IMR-90 (cell line): ENCODE data around the gene BAZ1A. TPM values are rescaled to one million over a fixed set of nuclear protein-coding genes. Genes with fewer than 3 reads are reported as not detected.
A peak's percentile ranks its signal among the peaks of the same experiment; 100 is the strongest.

Source experiments
- ATAC-seq: fragments of 200-7000 bp; cut with Tn5 transposase; 2 replicates; pipeline ENCODE4 v1.9.1; 2020; ENCODE audit warnings: low read depth, mild to moderate bottlenecking, moderate library complexity
- BruUV-seq: library from RNA; stranded (reverse); fragments of 400-500 nt; replicated peaks from 2 replicates; lab custom pipeline; 2021; lab: Mats Ljungman, UMichigan
- CTCF ChIA-PET: fragments of 300-600 bp; formaldehyde crosslinking; extraction: SDS; loops from one replicate; lab custom pipeline; 2021; ENCODE audit warnings: antibody characterized with exemption; lab: Yijun Ruan, JAX
- POLR2A ChIA-PET: fragments of 300-600 bp; sonication (Branson Sonifier 250); formaldehyde crosslinking; loops from one replicate; lab custom pipeline; 2022; ENCODE audit warnings: antibody characterized with exemption; ENCODE audit not compliant: unreplicated experiment; lab: Charles Lee
- DNase-seq: peaks from one replicate; pipeline ENCODE4 v3.0.0; 2013
- H2AFZ ChIP-seq: replicated peaks from 2 replicates; pipeline ENCODE3; 2013; ENCODE audit warnings: low read length, mild to moderate bottlenecking; ENCODE audit not compliant: poor library complexity
- H2AK5ac ChIP-seq: 2 replicates; pipeline ENCODE4 v1.6.1; 2013; ENCODE audit warnings: low read depth, low read length, inconsistent platforms
- H2AK9ac ChIP-seq: replicated peaks from 2 replicates; pipeline ENCODE3; 2013; ENCODE audit warnings: mild to moderate bottlenecking, low read depth, low read length, moderate library complexity; ENCODE audit not compliant: poor library complexity
- H2BK120ac ChIP-seq: 2 replicates; pipeline ENCODE4 v1.6.1; 2013; ENCODE audit warnings: low read depth, low read length, inconsistent platforms
- H2BK15ac ChIP-seq: 3 replicates; pipeline ENCODE4 v1.6.1; 2013; ENCODE audit warnings: low read depth, low read length, inconsistent platforms
- H2BK20ac ChIP-seq: 2 replicates; pipeline ENCODE4 v1.6.1; 2013; ENCODE audit warnings: low read depth, mild to moderate bottlenecking, inconsistent platforms, low read length, moderate library complexity
- H2BK5ac ChIP-seq: 2 replicates; pipeline ENCODE4 v1.6.1; 2013; ENCODE audit warnings: mild to moderate bottlenecking, low read depth, low read length, inconsistent platforms; ENCODE audit not compliant: poor library complexity, severe bottlenecking
- H3K14ac ChIP-seq: replicated peaks from 2 replicates; pipeline ENCODE4 v1.6.1; 2013; ENCODE audit warnings: low read depth, low read length, inconsistent platforms
- H3K18ac ChIP-seq: 2 replicates; pipeline ENCODE4 v1.6.1; 2013; ENCODE audit warnings: low read depth, low read length, control low read depth
- H3K23ac ChIP-seq: 2 replicates; pipeline ENCODE4 v1.6.1; 2013; ENCODE audit warnings: low read depth, low read length, inconsistent platforms
- H3K27ac ChIP-seq: 2 replicates; pipeline ENCODE4 v1.5.1; 2013; ENCODE audit warnings: mild to moderate bottlenecking, control low read depth, low read length; ENCODE audit not compliant: insufficient read depth
- H3K27me3 ChIP-seq: 2 replicates; pipeline ENCODE4 v1.6.1; 2013; ENCODE audit warnings: low read length; ENCODE audit not compliant: control insufficient read depth, insufficient read depth
- H3K36me3 ChIP-seq: 2 replicates; pipeline ENCODE4 v1.6.1; 2013; ENCODE audit warnings: low read length, mixed read lengths; ENCODE audit not compliant: control insufficient read depth, insufficient read depth
- H3K4ac ChIP-seq: 2 replicates; pipeline ENCODE4 v1.6.1; 2013; ENCODE audit warnings: low read depth, low read length, inconsistent platforms
- H3K4me1 ChIP-seq: 2 replicates; pipeline ENCODE4 v1.6.1; 2013; ENCODE audit warnings: low read length, mixed read lengths; ENCODE audit not compliant: control insufficient read depth, insufficient read depth
- H3K4me2 ChIP-seq: 2 replicates; pipeline ENCODE4 v1.6.1; 2013; ENCODE audit warnings: low read depth, mild to moderate bottlenecking, control low read depth, low read length, moderate library complexity
- H3K4me3 ChIP-seq: 2 replicates; pipeline ENCODE4 v1.5.1; 2013; ENCODE audit warnings: low read depth, mild to moderate bottlenecking, control low read depth, low read length, moderate library complexity; ENCODE audit not compliant: insufficient read depth
- H3K56ac ChIP-seq: 2 replicates; pipeline ENCODE4 v1.6.1; 2013; ENCODE audit warnings: low read length, inconsistent platforms; ENCODE audit not compliant: insufficient read depth; ENCODE audit errors: extremely low read depth
- H3K79me1 ChIP-seq, 2 experiments: 2 replicates each; pipeline ENCODE4 v1.6.1; 2013; ENCODE audit warnings: low read length in 2 of 2, inconsistent platforms in 1 of 2, low read depth in 1 of 2
- H3K9ac ChIP-seq: 2 replicates; pipeline ENCODE4 v1.6.1; 2013; ENCODE audit warnings: low read depth, low read length, control low read depth
- H3K9me1 ChIP-seq: 2 replicates; pipeline ENCODE4 v1.6.1; 2013; ENCODE audit warnings: low read length, inconsistent platforms; ENCODE audit not compliant: insufficient read depth
- H3K9me3 ChIP-seq: 2 replicates; pipeline ENCODE4 v1.6.1; 2013; ENCODE audit warnings: low read length; ENCODE audit not compliant: control insufficient read depth, insufficient read depth
- H4K20me1 ChIP-seq: 2 replicates; pipeline ENCODE4 v1.6.1; 2013; ENCODE audit warnings: low read length, inconsistent platforms; ENCODE audit not compliant: insufficient read depth
- H4K5ac ChIP-seq: 2 replicates; pipeline ENCODE4 v1.6.1; 2013; ENCODE audit warnings: mild to moderate bottlenecking, low read depth, low read length, control low read depth
- H4K8ac ChIP-seq, 2 experiments: 2 replicates each; pipeline ENCODE4 v1.6.1; 2013; ENCODE audit warnings: low read depth in 2 of 2, low read length in 2 of 2, control low read depth in 1 of 2, inconsistent platforms in 1 of 2
- H4K91ac ChIP-seq: 2 replicates; pipeline ENCODE4 v1.6.1; 2013; ENCODE audit warnings: low read depth, low read length, inconsistent platforms; ENCODE audit not compliant: insufficient read depth
- BHLHE40 ChIP-seq: fragments of 150-350 bp; IDR thresholded peaks from 2 replicates; pipeline ENCODE4 v1.6.1; 2016; ENCODE audit warnings: mild to moderate bottlenecking, low read depth, low read length
- CEBPB ChIP-seq: IDR thresholded peaks from 2 replicates; pipeline ENCODE4 v1.6.1; 2012; ENCODE audit warnings: low read depth, low read length, improper control_type of control experiment
- CHD1 ChIP-seq: IDR thresholded peaks from 2 replicates; pipeline ENCODE4 v1.6.1; 2012; ENCODE audit warnings: low read depth, low read length, improper control_type of control experiment
- FOS ChIP-seq: fragments of 150-350 bp; IDR thresholded peaks from 2 replicates; pipeline ENCODE4 v1.6.1; 2016; ENCODE audit warnings: low read depth, low read length
- MAFK ChIP-seq: IDR thresholded peaks from 2 replicates; pipeline ENCODE4 v1.6.1; 2012; ENCODE audit warnings: low read depth, low read length, improper control_type of control experiment
- MAZ ChIP-seq: IDR thresholded peaks from 2 replicates; pipeline ENCODE4 v1.6.1; 2012; ENCODE audit warnings: low read depth, mild to moderate bottlenecking, low read length, improper control_type of control experiment, moderate library complexity, borderline replicate concordance
- MXI1 ChIP-seq: IDR thresholded peaks from 2 replicates; pipeline ENCODE4 v1.6.1; 2012; ENCODE audit warnings: low read depth, mild to moderate bottlenecking, low read length, moderate library complexity, borderline replicate concordance
- NFE2L2 ChIP-seq: fragments of 150-350 bp; IDR thresholded peaks from 2 replicates; pipeline ENCODE4 v1.6.1; 2016; ENCODE audit warnings: low read depth, mild to moderate bottlenecking, low read length
- POLR2A ChIP-seq: IDR thresholded peaks from 2 replicates; pipeline ENCODE4 v1.6.1; 2012; ENCODE audit warnings: mild to moderate bottlenecking, low read depth, low read length
- RAD21 ChIP-seq: IDR thresholded peaks from 2 replicates; pipeline ENCODE4 v1.6.1; 2012; ENCODE audit warnings: low read length, improper control_type of control experiment
- RCOR1 ChIP-seq: IDR thresholded peaks from 2 replicates; pipeline ENCODE4 v1.6.1; 2012; ENCODE audit warnings: mild to moderate bottlenecking, low read length, improper control_type of control experiment; ENCODE audit not compliant: insufficient replicate concordance
- RFX5 ChIP-seq: IDR thresholded peaks from 2 replicates; pipeline ENCODE4 v1.8.0; 2012; ENCODE audit warnings: low read depth, mild to moderate bottlenecking, low read length, moderate library complexity
- SMC3 ChIP-seq: fragments of 150-350 bp; IDR thresholded peaks from 2 replicates; pipeline ENCODE4 v1.6.1; 2016; ENCODE audit warnings: low read depth, mild to moderate bottlenecking, antibody characterized with exemption, low read length, moderate library complexity
- WGBS, 2 experiments: methylation state at CpG; one replicate each; pipeline versions ENCODE4 v1.1.5 to v1.1.7; 2013; ENCODE audit warnings: missing lambda C conversion rate in 2 of 2; ENCODE audit not compliant: insufficient read length in 1 of 2; ENCODE audit errors: extremely low coverage in 2 of 2; 5-methylcytosine and 5-hydroxymethylcytosine counted together
- dilution Hi-C: fragments of 300-500 bp; cut with HindIII; formaldehyde crosslinking; loops from one replicate; pipeline ENCODE4 v1.14.3; 2018; ENCODE audit warnings: low sequenced_read_pairs; ENCODE audit not compliant: unreplicated experiment
- in situ Hi-C: fragments of 300-500 bp; cut with MboI; formaldehyde crosslinking; loops from 3 replicates; pipeline ENCODE4 v1.14.3; 2019; ENCODE audit warnings: low sequenced_read_pairs, inconsistent platforms, mixed read lengths
- intact Hi-C: fragments of 100-400 bp; cut with micrococcal nuclease; formaldehyde crosslinking; loops from 2 replicates; pipeline ENCODE4 v1.10.0; 2022
- polyA plus RNA-seq, 3 experiments: library from polyadenylated mRNA; depleted of rRNA; stranded (reverse); fragments of >200 nt; gene quantifications; 2 replicates each; pipeline ENCODE4 v1.2.3, GENCODE V29; 2012; ENCODE audit warnings: low replicate concordance in 1 of 3
- total RNA-seq: library from RNA; depleted of rRNA; stranded (reverse); fragments of >200 nt; gene quantifications from 2 replicates; pipeline ENCODE4 v1.2.3, GENCODE V29; 2012
- TF ChIP-seq, protein P1 (sequence below): fragments of 150-350 bp; IDR thresholded peaks from 2 replicates; pipeline ENCODE4 v1.6.1; 2017; ENCODE audit warnings: mild to moderate bottlenecking, antibody characterized with exemption, low read length, low read depth
- TF ChIP-seq, protein P2 (sequence below): fragments of 150-350 bp; IDR thresholded peaks from 2 replicates; pipeline ENCODE4 v1.6.1; 2016; ENCODE audit warnings: low read depth, mild to moderate bottlenecking, low read length, moderate library complexity, borderline replicate concordance
- TF ChIP-seq, protein P3 (sequence below): conservative IDR thresholded peaks from 2 replicates; pipeline ENCODE4 v1.5.1; 2012; ENCODE audit warnings: mild to moderate bottlenecking, low read depth, low read length, improper control_type of control experiment

BAZ1A gene
- total and polyA plus RNA-seq, 2 of the 4 experiments (the other 2 are of a cell fraction) = 15.3 to 23.8 TPM

DNA sequence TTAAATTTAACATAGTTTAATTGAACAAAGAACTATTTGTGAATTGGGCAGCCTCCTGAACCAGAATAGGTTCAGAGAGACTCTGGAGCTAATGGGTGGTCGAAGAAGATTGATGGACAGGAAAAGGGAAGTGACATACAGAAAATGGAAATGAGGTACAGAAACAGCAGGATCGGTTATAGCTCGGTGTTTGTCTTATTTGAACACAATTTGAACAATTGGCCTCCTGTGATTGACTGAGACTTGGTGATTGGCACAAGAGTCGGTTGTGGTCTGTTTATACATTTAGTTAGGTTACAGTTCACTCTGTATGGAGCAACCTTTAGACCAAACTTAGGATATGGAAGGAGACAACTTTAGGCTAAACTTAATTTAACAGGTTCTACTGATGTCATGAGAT lies 142.4 kb downstream of the BAZ1A start:
- in situ Hi-C loops = no loop called here
- H2AK5ac ChIP-seq = no peak overlapping the region; the same call in 1 of the 2 replicates

More for the DNA sequence above, 142.4 kb downstream of the BAZ1A start:
- ATAC-seq = no peak
- ChIA-PET CTCF (interaction anchor here (0.5 to 2.3 kb wide), 5 partner anchors 9 to 398 kb away, joined by 3 to 14 read pairs (median 4); no protein-coding TSS in a partner anchor), POLR2A (interaction anchor here (0.6 kb wide), 1 partner anchor 82 kb away, joined by 3 read pairs; no protein-coding TSS in a partner anchor)
- peak overlapping the region; percentile 84; the same call in 1 of the 2 replicates for H3K18ac ChIP-seq
- H3K4me1 ChIP-seq = peaks cover 5% of the 10 kb centered on the region; the same call in 1 of the 2 replicates
- DNase-seq = no peak
- peaks cover 4% of the 10 kb centered on the region for H3K9me1 ChIP-seq
- peak overlapping the region; percentile 44 for H2BK5ac ChIP-seq
- H3K56ac ChIP-seq = no peak overlapping the region
- H3K4ac ChIP-seq = peak overlapping the region; percentile 53; the same call in 1 of the 2 replicates
- H2BK120ac ChIP-seq = peak overlapping the region; percentile 81
- intact Hi-C loops (no loop called here), dilution Hi-C loops (no loop called here)
- peak overlapping the region; percentile 24; the same call in 1 of the 2 replicates for H3K14ac ChIP-seq
- no peaks in the 10 kb centered on the region for H4K20me1 ChIP-seq
- no peak overlapping the region for H3K4me2 ChIP-seq
- no peak overlapping the region for H4K91ac ChIP-seq
- H2BK15ac ChIP-seq = peak overlapping the region; percentile 96; the same call in 2 of the 3 replicates
- H3K9me3 ChIP-seq = no peaks in the 10 kb centered on the region
- H4K8ac ChIP-seq = peak overlapping the region in 1 of 2 experiments; percentile 59; a peak in 2 of 4 replicates
- no CpG with 5 or more reads among the region's 4 CpGs for WGBS, 2 experiments
- H3K9ac ChIP-seq = no peak overlapping the region
- no peaks in the 10 kb centered on the region for H3K79me1 ChIP-seq
- no TSS peak for BruUV-seq
- no peaks in the 10 kb centered on the region for H3K27me3 ChIP-seq
- H3K23ac ChIP-seq = peak overlapping the region; percentile 51; the same call in 1 of the 2 replicates
- no peak overlapping the region for H3K27ac ChIP-seq
- peak overlapping the region; percentile 87; the same call in 1 of the 2 replicates for H4K5ac ChIP-seq
- TF ChIP-seq CEBPB (no peak), NFE2L2 (no peak), RFX5 (no peak), CHD1 (no peak), MXI1 (no peak), POLR2A (no peak), RCOR1 (no peak), RAD21 (no peak), MAZ (no peak), MAFK (no peak), FOS (no peak), SMC3 (no peak), BHLHE40 (no peak)
- TF ChIP-seq, protein P1, sequence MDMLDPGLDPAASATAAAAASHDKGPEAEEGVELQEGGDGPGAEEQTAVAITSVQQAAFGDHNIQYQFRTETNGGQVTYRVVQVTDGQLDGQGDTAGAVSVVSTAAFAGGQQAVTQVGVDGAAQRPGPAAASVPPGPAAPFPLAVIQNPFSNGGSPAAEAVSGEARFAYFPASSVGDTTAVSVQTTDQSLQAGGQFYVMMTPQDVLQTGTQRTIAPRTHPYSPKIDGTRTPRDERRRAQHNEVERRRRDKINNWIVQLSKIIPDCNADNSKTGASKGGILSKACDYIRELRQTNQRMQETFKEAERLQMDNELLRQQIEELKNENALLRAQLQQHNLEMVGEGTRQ = no peak
- TF ChIP-seq, protein P2, sequence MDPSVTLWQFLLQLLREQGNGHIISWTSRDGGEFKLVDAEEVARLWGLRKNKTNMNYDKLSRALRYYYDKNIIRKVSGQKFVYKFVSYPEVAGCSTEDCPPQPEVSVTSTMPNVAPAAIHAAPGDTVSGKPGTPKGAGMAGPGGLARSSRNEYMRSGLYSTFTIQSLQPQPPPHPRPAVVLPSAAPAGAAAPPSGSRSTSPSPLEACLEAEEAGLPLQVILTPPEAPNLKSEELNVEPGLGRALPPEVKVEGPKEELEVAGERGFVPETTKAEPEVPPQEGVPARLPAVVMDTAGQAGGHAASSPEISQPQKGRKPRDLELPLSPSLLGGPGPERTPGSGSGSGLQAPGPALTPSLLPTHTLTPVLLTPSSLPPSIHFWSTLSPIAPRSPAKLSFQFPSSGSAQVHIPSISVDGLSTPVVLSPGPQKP = no peak
- TF ChIP-seq, protein P3, sequence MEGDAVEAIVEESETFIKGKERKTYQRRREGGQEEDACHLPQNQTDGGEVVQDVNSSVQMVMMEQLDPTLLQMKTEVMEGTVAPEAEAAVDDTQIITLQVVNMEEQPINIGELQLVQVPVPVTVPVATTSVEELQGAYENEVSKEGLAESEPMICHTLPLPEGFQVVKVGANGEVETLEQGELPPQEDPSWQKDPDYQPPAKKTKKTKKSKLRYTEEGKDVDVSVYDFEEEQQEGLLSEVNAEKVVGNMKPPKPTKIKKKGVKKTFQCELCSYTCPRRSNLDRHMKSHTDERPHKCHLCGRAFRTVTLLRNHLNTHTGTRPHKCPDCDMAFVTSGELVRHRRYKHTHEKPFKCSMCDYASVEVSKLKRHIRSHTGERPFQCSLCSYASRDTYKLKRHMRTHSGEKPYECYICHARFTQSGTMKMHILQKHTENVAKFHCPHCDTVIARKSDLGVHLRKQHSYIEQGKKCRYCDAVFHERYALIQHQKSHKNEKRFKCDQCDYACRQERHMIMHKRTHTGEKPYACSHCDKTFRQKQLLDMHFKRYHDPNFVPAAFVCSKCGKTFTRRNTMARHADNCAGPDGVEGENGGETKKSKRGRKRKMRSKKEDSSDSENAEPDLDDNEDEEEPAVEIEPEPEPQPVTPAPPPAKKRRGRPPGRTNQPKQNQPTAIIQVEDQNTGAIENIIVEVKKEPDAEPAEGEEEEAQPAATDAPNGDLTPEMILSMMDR = no peak
- H2AK9ac ChIP-seq = no peak overlapping the region
- no peaks in the 10 kb centered on the region for H3K36me3 ChIP-seq
- H2BK20ac ChIP-seq = peak overlapping the region; percentile 84
- peak overlapping the region; percentile 15 for H2AFZ ChIP-seq
- no peak overlapping the region for H3K4me3 ChIP-seq
